ENCODE results near the gene UBQLN1. TPM values are rescaled to one million over a fixed set of nuclear protein-coding genes. Genes with fewer than 3 reads are reported as not detected.

Gene UBQLN1
- total and polyA plus RNA-seq, 3 donors (not counting 1 experiment from before 2014, with no cell fraction given): 84.3 to 126 (median 117) TPM

Other genes starting within 250 kb of the UBQLN1 start
- gene FRMD3, start 169.6 kb downstream of the UBQLN1 start, total RNA-seq: 1 to 10 TPM in 1 of 2 donors, under 1 TPM in 1; 0.19 to 3.7 TPM
- 0.03 TPM for gene FRMD3, start 169.6 kb downstream of the UBQLN1 start, polyA plus RNA-seq
- gene IDNK, start 84.8 kb downstream of the UBQLN1 start, total RNA-seq: 1 to 10 TPM in 1 of 2 donors, under 1 TPM in 1; 0.67 to 1.6 TPM
- 1.3 TPM for gene IDNK, start 84.8 kb downstream of the UBQLN1 start, polyA plus RNA-seq
- gene GKAP1, start 109.8 kb upstream of the UBQLN1 start, total RNA-seq: under 1 TPM; 0.50 to 0.66 TPM
- 0.29 TPM for gene GKAP1, start 109.8 kb upstream of the UBQLN1 start, polyA plus RNA-seq
- gene KIF27, start 213.5 kb upstream of the UBQLN1 start, total RNA-seq: 1 to 10 TPM; 4.2 to 5.1 TPM
- gene KIF27, start 213.5 kb upstream of the UBQLN1 start, polyA plus RNA-seq: 0.68 TPM